Measurements from ENCODE around the gene FLACC1.

DNA sequence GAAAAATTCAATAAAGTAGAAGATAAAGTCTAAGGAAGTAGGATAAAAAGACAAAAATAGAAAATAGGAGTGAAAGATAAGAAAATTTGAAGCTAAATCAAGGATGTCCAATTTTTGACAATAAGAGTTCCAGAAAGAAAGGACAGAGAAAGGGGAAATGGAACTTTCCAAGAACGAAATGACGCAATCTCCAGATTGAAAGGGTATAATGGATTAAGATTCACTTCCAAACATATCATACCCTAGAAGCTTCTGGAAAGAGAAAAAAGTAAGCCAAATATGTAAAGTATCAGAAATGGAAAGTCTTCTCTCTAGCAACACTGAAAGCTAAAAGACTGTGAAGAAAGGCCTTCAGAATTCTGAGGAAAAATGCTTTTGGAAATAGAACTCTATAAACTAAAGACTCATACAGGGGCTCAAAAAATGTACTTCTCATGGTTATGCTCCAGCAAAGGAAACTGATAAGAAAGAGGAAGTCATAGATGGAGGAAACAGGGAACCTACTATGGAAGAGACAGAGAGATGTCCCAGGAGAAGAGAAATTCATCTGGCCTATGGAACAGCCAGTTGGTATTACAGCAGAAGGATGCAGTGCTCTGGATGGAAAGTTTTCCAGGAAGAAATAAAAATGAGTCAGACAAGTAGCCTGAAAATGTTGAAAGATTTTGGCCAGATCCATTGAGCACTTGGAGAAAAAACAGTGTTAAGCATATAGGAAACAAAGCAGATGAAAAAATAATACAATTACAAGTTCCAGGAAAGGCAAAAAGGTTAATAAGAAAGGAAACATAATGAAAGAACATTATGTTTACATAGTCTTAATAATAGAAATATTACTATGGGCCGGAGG, 76.7 kb downstream of the FLACC1 start:
- TF ChIP-seq, protein P1, sequence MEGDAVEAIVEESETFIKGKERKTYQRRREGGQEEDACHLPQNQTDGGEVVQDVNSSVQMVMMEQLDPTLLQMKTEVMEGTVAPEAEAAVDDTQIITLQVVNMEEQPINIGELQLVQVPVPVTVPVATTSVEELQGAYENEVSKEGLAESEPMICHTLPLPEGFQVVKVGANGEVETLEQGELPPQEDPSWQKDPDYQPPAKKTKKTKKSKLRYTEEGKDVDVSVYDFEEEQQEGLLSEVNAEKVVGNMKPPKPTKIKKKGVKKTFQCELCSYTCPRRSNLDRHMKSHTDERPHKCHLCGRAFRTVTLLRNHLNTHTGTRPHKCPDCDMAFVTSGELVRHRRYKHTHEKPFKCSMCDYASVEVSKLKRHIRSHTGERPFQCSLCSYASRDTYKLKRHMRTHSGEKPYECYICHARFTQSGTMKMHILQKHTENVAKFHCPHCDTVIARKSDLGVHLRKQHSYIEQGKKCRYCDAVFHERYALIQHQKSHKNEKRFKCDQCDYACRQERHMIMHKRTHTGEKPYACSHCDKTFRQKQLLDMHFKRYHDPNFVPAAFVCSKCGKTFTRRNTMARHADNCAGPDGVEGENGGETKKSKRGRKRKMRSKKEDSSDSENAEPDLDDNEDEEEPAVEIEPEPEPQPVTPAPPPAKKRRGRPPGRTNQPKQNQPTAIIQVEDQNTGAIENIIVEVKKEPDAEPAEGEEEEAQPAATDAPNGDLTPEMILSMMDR (conservative IDR thresholded peaks at IDR 0.05): no peak
- no peak for TF ChIP-seq ZFX (IDR thresholded peaks at IDR 0.05)
